Body of pancreas (tissue), 4 donors: ENCODE results near the gene AK9.

Experiments used
- CTCF ChIP-seq, 7 experiments: fragments of 450-650 bp in 4 of 7; fragments of 200-600 bp in 3 of 7; sonication (generic) in 3 of 7; IDR thresholded peaks; one replicate each; pipeline ENCODE4 v1.5.1; 2016 to 2019; ENCODE audit warnings: antibody characterized with exemption in 7 of 7
- POLR2A ChIP-seq, 3 donors: fragments of 450-650 bp; IDR thresholded peaks; one replicate each; pipeline ENCODE4 v1.6.1; 2016; ENCODE audit warnings: antibody characterized with exemption in 3 of 3, mild to moderate bottlenecking in 2 of 3

DNA sequence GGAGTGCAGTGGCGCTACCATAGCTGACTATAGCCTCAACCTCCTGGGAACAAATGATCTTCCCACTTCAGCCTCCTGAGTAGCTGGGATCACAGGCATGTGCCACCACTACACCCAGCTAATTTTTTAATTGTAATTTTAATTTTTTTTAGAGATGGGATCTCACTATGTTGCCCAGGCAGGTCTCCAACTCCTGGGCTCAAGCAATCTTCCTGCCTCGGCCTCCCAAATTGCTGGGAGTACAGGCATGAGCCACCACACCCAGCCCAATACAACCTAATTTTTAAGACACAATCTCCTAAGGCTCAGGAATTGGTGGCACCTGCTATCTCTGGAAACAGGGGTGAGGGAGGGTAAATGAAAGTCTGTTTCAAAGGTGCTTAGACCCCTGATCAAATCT is 213.8 kb downstream of the AK9 start:
- no peak for TF ChIP-seq CTCF (IDR thresholded peaks at IDR 0.05)
- TF ChIP-seq POLR2A (IDR thresholded peaks at IDR 0.05): no peak
